HepG2 (cell line): Measurements from ENCODE around the gene DUSP7. TPM values are rescaled to one million over a fixed set of nuclear protein-coding genes. Genes with fewer than 3 reads are reported as not detected.

Source experiments
- ATAC-seq: fragments of 200-7000 bp; cut with Tn5 transposase; 3 replicates; pipeline ENCODE4 v1.9.1; 2020; ENCODE audit warnings: mild to moderate bottlenecking, moderate library complexity
- BruUV-seq: library from RNA; stranded (reverse); fragments of 400-500 nt; replicated peaks from 2 replicates; lab custom pipeline; 2021; lab: Mats Ljungman, UMichigan
- CTCF ChIA-PET: fragments of 300-600 bp; formaldehyde crosslinking; extraction: SDS; loops from one replicate; lab custom pipeline; 2021; ENCODE audit warnings: low total read pairs, inconsistent platforms, low intra/inter-chr PET ratio; lab: Yijun Ruan, JAX
- POLR2A ChIA-PET: fragments of 350-600 bp; sonication (Branson Sonifier 250); formaldehyde crosslinking; loops from one replicate; lab custom pipeline; 2020; ENCODE audit warnings: antibody characterized with exemption, inconsistent platforms; lab: Yijun Ruan, JAX
- DNase-seq: peaks from one replicate; pipeline ENCODE4 v3.0.0-alpha.2; 2015; ENCODE audit warnings: low spot score
- FAIRE-seq: peaks from 3 replicates; lab custom pipeline; 2011; peaks lifted over from hg19 to GRCh38; lab: Jason Lieb, UNC
- H2AFZ ChIP-seq: one replicate; pipeline ENCODE4 v1.6.1; 2011; ENCODE audit warnings: low read length, inconsistent platforms
- H3K27ac ChIP-seq: fragments of 300-600 bp; 3 replicates; pipeline ENCODE4 v1.8.0; 2011; ENCODE audit warnings: mixed run types, mild to moderate bottlenecking, mixed read lengths, low read length, inconsistent platforms; ENCODE audit not compliant: insufficient read depth; ENCODE audit errors: extremely low read length
- H3K27me3 ChIP-seq, 2 experiments: fragments of 200-600 bp in 1 of 2; 2 replicates in 1 of 2; 3 replicates in 1 of 2; pipeline versions ENCODE4 v1.6.0 to v1.8.0; 2011; ENCODE audit warnings: low read length in 2 of 2, mild to moderate bottlenecking in 2 of 2, moderate library complexity in 2 of 2, inconsistent platforms in 1 of 2; ENCODE audit not compliant: insufficient read depth in 2 of 2, control insufficient read depth in 1 of 2
- H3K36me3 ChIP-seq, 2 experiments: fragments of 200-600 bp in 1 of 2; replicated peaks in 1 of 2; 2 replicates in 1 of 2; 3 replicates in 1 of 2; pipeline versions ENCODE4 v1.5.1 to v1.8.0; 2011; ENCODE audit warnings: low read length in 2 of 2, inconsistent platforms in 1 of 2; ENCODE audit not compliant: insufficient read depth in 2 of 2, control insufficient read depth in 1 of 2
- H3K4me1 ChIP-seq: 2 replicates; pipeline ENCODE4 v1.5.1; 2012; ENCODE audit warnings: low read length, inconsistent platforms; ENCODE audit not compliant: insufficient read depth
- H3K4me2 ChIP-seq: 2 replicates; pipeline ENCODE4 v1.6.0; 2011; ENCODE audit warnings: low read depth, low read length, inconsistent platforms
- H3K4me3 ChIP-seq, 3 experiments: fragments of 200-600 bp in 1 of 3; sonication (generic), shearing (Covaris generic) in 1 of 3; replicated peaks in 1 of 3; 2 replicates each; pipeline ENCODE4 v1.5.1; 2011 to 2016; ENCODE audit warnings: low read length in 3 of 3, inconsistent platforms in 2 of 3, low read depth in 2 of 3, mild to moderate bottlenecking in 2 of 3, control low read depth in 1 of 3, mixed read lengths in 1 of 3; ENCODE audit not compliant: insufficient read depth in 1 of 3
- H3K79me2 ChIP-seq: one replicate; pipeline ENCODE4 v1.6.1; 2011; ENCODE audit warnings: low read length, inconsistent platforms; ENCODE audit not compliant: insufficient read depth
- H3K9ac ChIP-seq: 2 replicates; pipeline ENCODE4 v1.6.0; 2011; ENCODE audit warnings: mild to moderate bottlenecking, low read depth, low read length, inconsistent platforms; ENCODE audit not compliant: insufficient read depth
- H3K9me3 ChIP-seq: 2 replicates; pipeline ENCODE4 v1.5.1; 2012; ENCODE audit warnings: mild to moderate bottlenecking, low read length
- H4K20me1 ChIP-seq: 2 replicates; pipeline ENCODE4 v1.6.0; 2011; ENCODE audit warnings: inconsistent platforms, mild to moderate bottlenecking, low read length, moderate library complexity; ENCODE audit not compliant: insufficient read depth
- CEBPG ChIP-seq: IDR thresholded peaks from 2 replicates; pipeline ENCODE4 v1.6.1; 2016
- ELK4 ChIP-seq: sonication (generic); formaldehyde crosslinking; IDR thresholded peaks from 2 replicates; pipeline ENCODE4 v1.9.0; 2021; ENCODE audit warnings: missing genetic modification reagents, borderline replicate concordance
- HOXA3 ChIP-seq: sonication (generic); formaldehyde crosslinking; IDR thresholded peaks from 2 replicates; pipeline ENCODE4 v1.5.0; 2020; ENCODE audit warnings: missing genetic modification reagents
- KDM1A ChIP-seq: IDR thresholded peaks from 2 replicates; pipeline ENCODE4 v1.6.1; 2016; ENCODE audit warnings: missing compliant biosample characterization
- KLF9 ChIP-seq: IDR thresholded peaks from 2 replicates; pipeline ENCODE4 v1.6.1; 2016; ENCODE audit warnings: low read depth
- KMT2B ChIP-seq: IDR thresholded peaks from 2 replicates; pipeline ENCODE4 v1.6.1; 2016; ENCODE audit warnings: missing genetic modification reagents, missing compliant biosample characterization
- MBD4 ChIP-seq: IDR thresholded peaks from 2 replicates; pipeline ENCODE4 v1.6.1; 2012; ENCODE audit warnings: low read length, inconsistent platforms, borderline replicate concordance
- RCOR2 ChIP-seq: IDR thresholded peaks from 2 replicates; pipeline ENCODE4 v1.6.1; 2016; ENCODE audit warnings: missing biosample characterization, missing genetic modification reagents
- RFX5 ChIP-seq: IDR thresholded peaks from 2 replicates; pipeline ENCODE4 v1.6.1; 2011; ENCODE audit warnings: low read depth, low read length, improper control_type of control experiment
- TAF1 ChIP-seq: sonication (generic); formaldehyde crosslinking; IDR thresholded peaks from 2 replicates; pipeline ENCODE4 v1.4.0; 2020; ENCODE audit warnings: missing genetic modification reagents
- USF2 ChIP-seq, 2 experiments: sonication (generic) in 1 of 2; formaldehyde crosslinking in 1 of 2; IDR thresholded peaks; 2 replicates each; pipeline versions ENCODE4 v1.5.1 to v1.6.1; 2011 to 2020; ENCODE audit warnings: borderline replicate concordance in 1 of 2, low read depth in 1 of 2, low read length in 1 of 2, mild to moderate bottlenecking in 1 of 2, missing genetic modification reagents in 1 of 2, moderate library complexity in 1 of 2
- ZNF234 ChIP-seq: sonication (generic); formaldehyde crosslinking; conservative IDR thresholded peaks from 2 replicates; pipeline ENCODE4 v1.5.1; 2020; ENCODE audit warnings: mild to moderate bottlenecking, missing genetic modification reagents
- ZNF512B ChIP-seq: sonication (generic); formaldehyde crosslinking; IDR thresholded peaks from 2 replicates; pipeline ENCODE4 v1.5.1; 2020; ENCODE audit warnings: missing genetic modification reagents, mild to moderate bottlenecking, borderline replicate concordance
- ZNF580 ChIP-seq: IDR thresholded peaks from 2 replicates; pipeline ENCODE4 v1.6.1; 2016; ENCODE audit warnings: low read depth, borderline replicate concordance
- WGBS: methylation state at CpG from one replicate; pipeline ENCODE4 v1.1.6; 2017; ENCODE audit warnings: low lambda C conversion rate; 5-methylcytosine and 5-hydroxymethylcytosine counted together
- in situ Hi-C: cut with HindIII; loops from 2 replicates; pipeline ENCODE4 v1.10.0; 2017; ENCODE audit warnings: low pct_unique_long_range_greater_than_20kb; ENCODE audit not compliant: extremely low pct_ligation_motif_present
- intact Hi-C: fragments of 100-400 bp; cut with micrococcal nuclease; formaldehyde crosslinking; loops from one replicate; pipeline ENCODE4 v1.10.0; 2022; ENCODE audit not compliant: unreplicated experiment
- polyA plus RNA-seq, 8 experiments: library from polyadenylated mRNA; depleted of rRNA in 3 of 8; stranded (reverse) in 7 of 8; unstranded in 1 of 8; fragments of >200 nt; fragmentation: Illumina TruSeq in 4 of 8; extraction: Trizol in 4 of 8; gene quantifications; 2 replicates each; pipeline versions ENCODE4 v1.2.1 to v1.2.3, GENCODE V29; 2011 to 2016; ENCODE audit warnings: low read depth in 4 of 8, missing spikeins in 1 of 8, mixed read lengths in 1 of 8; ENCODE audit not compliant: insufficient read depth in 1 of 8
- total RNA-seq, 5 experiments: library from RNA; depleted of rRNA; stranded (reverse); fragments of >200 nt; fragmentation: Illumina TruSeq; extraction: Trizol; gene quantifications; 2 replicates each; pipeline ENCODE4 v1.2.3, GENCODE V29; 2016; ENCODE audit warnings: low read depth in 1 of 5

DUSP7 gene
- total and polyA plus RNA-seq, 2 of the 13 experiments (the other 11 are each of a cell fraction or from before 2014, with no cell fraction given), result 6.6 to 8.8 TPM

GRCh38 chr3:52025453-52025852 is 30.9 kb downstream of the DUSP7 start:
- Histone ChIP-seq H4K20me1 (no peaks in the 10 kb centered on the region), H3K9ac (no peak overlapping the region), H2AFZ (no peak overlapping the region), H3K79me2 (no peaks in the 10 kb centered on the region), H3K9me3 (no peaks in the 10 kb centered on the region), H3K4me3 (no peak overlapping the region), H3K27ac (no peak overlapping the region), H3K4me2 (no peak overlapping the region), H3K27me3 (peaks cover 1 to 40% of the 10 kb centered on the region in 2 experiments; a peak in 4 of 5 replicates), H3K4me1 (peaks cover 54% of the 10 kb centered on the region), H3K36me3 (no peaks in the 10 kb centered on the region)
- ChIA-PET POLR2A (no interaction called here), CTCF (no interaction called here)
- WGBS, result 52% methylated on average over 2 of the region's 7 CpGs
- FAIRE-seq (no peak), DNase-seq (no peak), ATAC-seq (no peak)
- in situ Hi-C loops, result no loop called here
- TF ChIP-seq ELK4, result no peak
- TF ChIP-seq HOXA3 (CRISPR knock-in tag), result no peak
- no peak for TF ChIP-seq KMT2B (CRISPR knock-in tag)
- no peak for TF ChIP-seq CEBPG (CRISPR knock-in tag)
- TF ChIP-seq ZNF234 (CRISPR knock-in tag), result no peak
- TF ChIP-seq KLF9, result no peak
- TF ChIP-seq ZNF580 (CRISPR knock-in tag), result no peak
- TF ChIP-seq RFX5, result no peak
- TF ChIP-seq TAF1, result no peak
- TF ChIP-seq MBD4, result no peak
- TF ChIP-seq KDM1A (CRISPR knock-in tag), result no peak
- TF ChIP-seq RCOR2 (CRISPR knock-in tag), result no peak
- no peak for TF ChIP-seq USF2 (IDR thresholded peaks at IDR 0.05; ENCODE audit: low read depth, low read length)
- TF ChIP-seq USF2 (CRISPR knock-in tag; IDR thresholded peaks at IDR 0.05; ENCODE audit: borderline replicate concordance), result no peak
- no peak for TF ChIP-seq ZNF512B (CRISPR knock-in tag)
- no TSS peak for BruUV-seq
- intact Hi-C loops, result no loop called here
